Measurements from ENCODE around the gene LCN10.

The LCN10 gene

DNA sequence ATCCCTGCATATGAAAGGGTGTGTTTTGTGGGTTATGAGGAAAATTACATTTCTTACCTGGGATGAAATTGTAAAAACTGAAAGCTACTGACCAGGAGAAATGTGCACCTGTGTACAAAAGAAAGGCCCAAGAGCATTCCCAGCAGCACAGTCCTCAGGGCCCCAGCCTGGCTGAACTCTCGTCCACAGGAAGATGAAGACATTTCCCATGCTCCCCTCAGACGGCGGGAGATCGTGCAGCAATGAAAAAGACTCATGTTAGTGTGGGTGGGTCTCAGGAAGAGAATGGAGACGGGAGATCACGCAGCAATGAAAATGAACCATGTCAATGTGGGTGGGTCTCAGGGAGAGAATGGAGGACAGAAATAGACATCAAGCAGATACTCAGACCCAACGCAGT is 34.2 kb upstream of the LCN10 start:
- ATAC-seq = no peak
- TF ChIP-seq ESRRG (CRISPR knock-in tag; IDR thresholded peaks at IDR 0.05) = no peak
- no peak for TF ChIP-seq ZNF8 (CRISPR knock-in tag; IDR thresholded peaks at IDR 0.05)
- no peak for TF ChIP-seq BACH2 (CRISPR knock-in tag; IDR thresholded peaks at IDR 0.05; ENCODE audit: borderline replicate concordance)
- TF ChIP-seq, protein P1, sequence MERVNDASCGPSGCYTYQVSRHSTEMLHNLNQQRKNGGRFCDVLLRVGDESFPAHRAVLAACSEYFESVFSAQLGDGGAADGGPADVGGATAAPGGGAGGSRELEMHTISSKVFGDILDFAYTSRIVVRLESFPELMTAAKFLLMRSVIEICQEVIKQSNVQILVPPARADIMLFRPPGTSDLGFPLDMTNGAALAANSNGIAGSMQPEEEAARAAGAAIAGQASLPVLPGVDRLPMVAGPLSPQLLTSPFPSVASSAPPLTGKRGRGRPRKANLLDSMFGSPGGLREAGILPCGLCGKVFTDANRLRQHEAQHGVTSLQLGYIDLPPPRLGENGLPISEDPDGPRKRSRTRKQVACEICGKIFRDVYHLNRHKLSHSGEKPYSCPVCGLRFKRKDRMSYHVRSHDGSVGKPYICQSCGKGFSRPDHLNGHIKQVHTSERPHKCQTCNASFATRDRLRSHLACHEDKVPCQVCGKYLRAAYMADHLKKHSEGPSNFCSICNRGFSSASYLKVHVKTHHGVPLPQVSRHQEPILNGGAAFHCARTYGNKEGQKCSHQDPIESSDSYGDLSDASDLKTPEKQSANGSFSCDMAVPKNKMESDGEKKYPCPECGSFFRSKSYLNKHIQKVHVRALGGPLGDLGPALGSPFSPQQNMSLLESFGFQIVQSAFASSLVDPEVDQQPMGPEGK (CRISPR knock-in tag; IDR thresholded peaks at IDR 0.05; ENCODE audit: borderline replicate concordance) = no peak
- TF ChIP-seq ZNF565 (CRISPR knock-in tag; conservative IDR thresholded peaks at IDR 0.05; ENCODE audit: low read depth) = no peak
- TF ChIP-seq RARB (CRISPR knock-in tag; IDR thresholded peaks at IDR 0.05) = no peak
- no peak for TF ChIP-seq OSR1 (CRISPR knock-in tag; IDR thresholded peaks at IDR 0.05)
- TF ChIP-seq, protein P2, sequence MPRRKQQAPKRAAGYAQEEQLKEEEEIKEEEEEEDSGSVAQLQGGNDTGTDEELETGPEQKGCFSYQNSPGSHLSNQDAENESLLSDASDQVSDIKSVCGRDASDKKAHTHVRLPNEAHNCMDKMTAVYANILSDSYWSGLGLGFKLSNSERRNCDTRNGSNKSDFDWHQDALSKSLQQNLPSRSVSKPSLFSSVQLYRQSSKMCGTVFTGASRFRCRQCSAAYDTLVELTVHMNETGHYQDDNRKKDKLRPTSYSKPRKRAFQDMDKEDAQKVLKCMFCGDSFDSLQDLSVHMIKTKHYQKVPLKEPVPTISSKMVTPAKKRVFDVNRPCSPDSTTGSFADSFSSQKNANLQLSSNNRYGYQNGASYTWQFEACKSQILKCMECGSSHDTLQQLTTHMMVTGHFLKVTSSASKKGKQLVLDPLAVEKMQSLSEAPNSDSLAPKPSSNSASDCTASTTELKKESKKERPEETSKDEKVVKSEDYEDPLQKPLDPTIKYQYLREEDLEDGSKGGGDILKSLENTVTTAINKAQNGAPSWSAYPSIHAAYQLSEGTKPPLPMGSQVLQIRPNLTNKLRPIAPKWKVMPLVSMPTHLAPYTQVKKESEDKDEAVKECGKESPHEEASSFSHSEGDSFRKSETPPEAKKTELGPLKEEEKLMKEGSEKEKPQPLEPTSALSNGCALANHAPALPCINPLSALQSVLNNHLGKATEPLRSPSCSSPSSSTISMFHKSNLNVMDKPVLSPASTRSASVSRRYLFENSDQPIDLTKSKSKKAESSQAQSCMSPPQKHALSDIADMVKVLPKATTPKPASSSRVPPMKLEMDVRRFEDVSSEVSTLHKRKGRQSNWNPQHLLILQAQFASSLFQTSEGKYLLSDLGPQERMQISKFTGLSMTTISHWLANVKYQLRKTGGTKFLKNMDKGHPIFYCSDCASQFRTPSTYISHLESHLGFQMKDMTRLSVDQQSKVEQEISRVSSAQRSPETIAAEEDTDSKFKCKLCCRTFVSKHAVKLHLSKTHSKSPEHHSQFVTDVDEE (CRISPR knock-in tag; IDR thresholded peaks at IDR 0.05) = no peak
- no peak for TF ChIP-seq CSDC2 (CRISPR knock-in tag; IDR thresholded peaks at IDR 0.05)

DNA sequence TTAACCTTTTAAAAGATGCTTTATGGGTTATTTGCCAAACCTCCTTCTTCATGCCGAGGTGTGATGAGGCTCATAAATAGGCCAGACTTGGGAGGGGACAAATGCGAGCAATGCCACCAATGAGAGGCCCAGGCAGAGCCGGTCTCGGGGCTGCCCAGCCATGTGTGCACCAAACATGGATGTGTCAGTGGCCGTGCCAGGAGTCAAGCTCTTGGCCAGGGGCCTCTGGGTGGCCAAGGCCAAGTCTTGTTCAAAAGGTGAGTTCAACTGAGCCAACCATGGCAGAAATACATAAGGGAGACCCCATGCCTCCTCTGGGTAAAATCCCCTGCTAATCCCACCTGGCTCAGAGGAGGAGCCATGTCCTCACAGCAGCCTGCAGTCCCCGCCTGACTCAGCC is 32.5 kb upstream of the LCN10 start:
- ATAC-seq = no peak

DNA sequence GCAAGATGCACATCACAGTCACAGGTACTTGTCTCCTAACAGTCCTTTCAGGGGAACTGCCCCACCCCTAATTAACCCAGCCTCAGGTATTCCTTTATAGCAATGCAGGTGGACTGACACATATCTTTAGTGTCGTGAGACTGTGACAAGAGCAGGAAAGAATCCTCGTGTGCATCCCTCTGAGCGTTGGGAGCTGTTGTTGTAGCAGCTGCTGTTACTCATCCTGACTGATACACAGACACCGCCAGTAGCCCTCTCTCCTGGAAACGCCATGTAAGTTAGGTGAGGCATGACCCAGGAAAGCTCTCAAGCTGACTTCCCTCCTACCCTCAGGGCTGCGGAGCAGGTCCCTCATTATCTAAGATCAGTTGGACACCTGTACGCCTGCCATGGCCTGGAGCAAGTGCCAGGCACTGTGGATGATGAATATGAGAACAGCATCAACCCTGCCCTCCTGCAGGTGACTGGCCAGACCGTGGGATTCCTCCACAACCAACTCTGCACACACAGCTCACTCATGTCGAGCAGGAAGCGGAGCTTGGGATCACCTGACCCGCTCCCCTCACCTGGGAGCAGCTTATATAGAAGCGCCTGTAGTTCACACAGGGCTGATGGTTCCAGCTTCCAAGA is 31.8 kb upstream of the LCN10 start:
- ATAC-seq = no peak
- no peak for TF ChIP-seq GLIS3 (CRISPR knock-in tag; IDR thresholded peaks at IDR 0.05)
- no peak for TF ChIP-seq CSDC2 (CRISPR knock-in tag; IDR thresholded peaks at IDR 0.05)
- no peak for TF ChIP-seq SNAI2 (CRISPR knock-in tag; IDR thresholded peaks at IDR 0.05)
- TF ChIP-seq, protein P3, sequence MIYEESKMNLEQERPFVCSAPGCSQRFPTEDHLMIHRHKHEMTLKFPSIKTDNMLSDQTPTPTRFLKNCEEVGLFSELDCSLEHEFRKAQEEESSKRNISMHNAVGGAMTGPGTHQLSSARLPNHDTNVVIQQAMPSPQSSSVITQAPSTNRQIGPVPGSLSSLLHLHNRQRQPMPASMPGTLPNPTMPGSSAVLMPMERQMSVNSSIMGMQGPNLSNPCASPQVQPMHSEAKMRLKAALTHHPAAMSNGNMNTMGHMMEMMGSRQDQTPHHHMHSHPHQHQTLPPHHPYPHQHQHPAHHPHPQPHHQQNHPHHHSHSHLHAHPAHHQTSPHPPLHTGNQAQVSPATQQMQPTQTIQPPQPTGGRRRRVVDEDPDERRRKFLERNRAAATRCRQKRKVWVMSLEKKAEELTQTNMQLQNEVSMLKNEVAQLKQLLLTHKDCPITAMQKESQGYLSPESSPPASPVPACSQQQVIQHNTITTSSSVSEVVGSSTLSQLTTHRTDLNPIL (CRISPR knock-in tag; IDR thresholded peaks at IDR 0.05; ENCODE audit: low read depth) = no peak
- no peak for TF ChIP-seq BACH2 (CRISPR knock-in tag; IDR thresholded peaks at IDR 0.05; ENCODE audit: borderline replicate concordance)
- TF ChIP-seq OSR1 (CRISPR knock-in tag; IDR thresholded peaks at IDR 0.05) = no peak
- TF ChIP-seq ZC3H10 (CRISPR knock-in tag; IDR thresholded peaks at IDR 0.05) = no peak
- TF ChIP-seq ZNF8 (CRISPR knock-in tag; IDR thresholded peaks at IDR 0.05) = no peak
- no peak for TF ChIP-seq ZNF70 (CRISPR knock-in tag; IDR thresholded peaks at IDR 0.05)
- TF ChIP-seq ISL1 (CRISPR knock-in tag; IDR thresholded peaks at IDR 0.05) = no peak
- TF ChIP-seq, protein P2 (CRISPR knock-in tag; IDR thresholded peaks at IDR 0.05) = no peak
- no peak for TF ChIP-seq PPARA (CRISPR knock-in tag; IDR thresholded peaks at IDR 0.05; ENCODE audit: borderline replicate concordance)
- TF ChIP-seq RARB (CRISPR knock-in tag; IDR thresholded peaks at IDR 0.05) = no peak
- no peak for TF ChIP-seq ZNF565 (CRISPR knock-in tag; conservative IDR thresholded peaks at IDR 0.05; ENCODE audit: low read depth)
- TF ChIP-seq, protein P4, sequence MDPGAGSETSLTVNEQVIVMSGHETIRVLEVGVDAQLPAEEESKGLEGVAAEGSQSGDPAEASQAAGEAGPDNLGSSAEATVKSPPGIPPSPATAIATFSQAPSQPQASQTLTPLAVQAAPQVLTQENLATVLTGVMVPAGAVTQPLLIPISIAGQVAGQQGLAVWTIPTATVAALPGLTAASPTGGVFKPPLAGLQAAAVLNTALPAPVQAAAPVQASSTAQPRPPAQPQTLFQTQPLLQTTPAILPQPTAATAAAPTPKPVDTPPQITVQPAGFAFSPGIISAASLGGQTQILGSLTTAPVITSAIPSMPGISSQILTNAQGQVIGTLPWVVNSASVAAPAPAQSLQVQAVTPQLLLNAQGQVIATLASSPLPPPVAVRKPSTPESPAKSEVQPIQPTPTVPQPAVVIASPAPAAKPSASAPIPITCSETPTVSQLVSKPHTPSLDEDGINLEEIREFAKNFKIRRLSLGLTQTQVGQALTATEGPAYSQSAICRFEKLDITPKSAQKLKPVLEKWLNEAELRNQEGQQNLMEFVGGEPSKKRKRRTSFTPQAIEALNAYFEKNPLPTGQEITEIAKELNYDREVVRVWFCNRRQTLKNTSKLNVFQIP (CRISPR knock-in tag; IDR thresholded peaks at IDR 0.05; ENCODE audit: borderline replicate concordance, low read depth) = no peak
- TF ChIP-seq, protein P1 (CRISPR knock-in tag; IDR thresholded peaks at IDR 0.05; ENCODE audit: borderline replicate concordance) = no peak

More for the DNA sequence above, 32.5 kb upstream of the LCN10 start:
- TF ChIP-seq PPARA (CRISPR knock-in tag; IDR thresholded peaks at IDR 0.05; ENCODE audit: borderline replicate concordance) (no peak), ZFP30 (CRISPR knock-in tag; IDR thresholded peaks at IDR 0.05) (no peak), ZFP3 (CRISPR knock-in tag; IDR thresholded peaks at IDR 0.05) (no peak), ZNF565 (CRISPR knock-in tag; conservative IDR thresholded peaks at IDR 0.05; ENCODE audit: low read depth) (no peak)
- TF ChIP-seq, protein P1 (CRISPR knock-in tag; IDR thresholded peaks at IDR 0.05; ENCODE audit: borderline replicate concordance) = no peak
